GM06990 (cell line): ENCODE results near the gene WAC.

Source experiments
- DNase-seq: peaks from one replicate; pipeline ENCODE4 v3.0.0-alpha.2; 2011; ENCODE audit not compliant: insufficient read length; ENCODE audit errors: extremely low read depth
- H3K27me3 ChIP-seq: replicated peaks from 2 replicates; pipeline ENCODE4 v1.6.0; 2011; ENCODE audit warnings: low read length; ENCODE audit not compliant: control insufficient read depth, insufficient read depth
- H3K36me3 ChIP-seq: 2 replicates; pipeline ENCODE4 v1.5.1; 2011; ENCODE audit warnings: low read length; ENCODE audit not compliant: control insufficient read depth, insufficient read depth
- H3K4me3 ChIP-seq: replicated peaks from 2 replicates; pipeline ENCODE4 v1.5.1; 2011; ENCODE audit warnings: low read depth, mild to moderate bottlenecking, control low read depth, low read length
- TF ChIP-seq, protein P1 (sequence below): IDR thresholded peaks from 2 replicates; pipeline ENCODE4 v1.5.1; 2011; ENCODE audit warnings: low read length, control low read depth, mild to moderate bottlenecking, inconsistent platforms; ENCODE audit not compliant: insufficient read depth, poor library complexity, severe bottlenecking

The WAC gene

DNA sequence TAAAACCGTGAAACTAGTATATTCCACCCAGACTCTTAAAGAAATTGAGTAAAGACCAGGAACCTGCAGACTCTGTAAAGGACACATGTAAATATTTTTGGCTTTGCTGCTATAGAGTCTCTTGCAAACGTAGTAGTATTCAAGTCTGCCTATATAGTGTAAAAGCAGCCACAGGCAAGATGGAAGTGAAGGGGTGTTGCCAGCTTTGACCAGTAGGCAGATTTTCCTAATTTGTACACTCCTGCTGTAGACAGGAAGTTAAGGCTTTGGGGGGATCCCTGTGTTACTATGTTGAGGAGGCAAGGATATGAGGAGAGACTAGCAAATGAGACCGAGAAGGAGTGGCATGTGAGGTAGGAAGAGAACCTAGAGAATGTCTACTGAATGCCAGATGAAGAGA is 27.7 kb downstream of the WAC start:
- TF ChIP-seq, protein P1, sequence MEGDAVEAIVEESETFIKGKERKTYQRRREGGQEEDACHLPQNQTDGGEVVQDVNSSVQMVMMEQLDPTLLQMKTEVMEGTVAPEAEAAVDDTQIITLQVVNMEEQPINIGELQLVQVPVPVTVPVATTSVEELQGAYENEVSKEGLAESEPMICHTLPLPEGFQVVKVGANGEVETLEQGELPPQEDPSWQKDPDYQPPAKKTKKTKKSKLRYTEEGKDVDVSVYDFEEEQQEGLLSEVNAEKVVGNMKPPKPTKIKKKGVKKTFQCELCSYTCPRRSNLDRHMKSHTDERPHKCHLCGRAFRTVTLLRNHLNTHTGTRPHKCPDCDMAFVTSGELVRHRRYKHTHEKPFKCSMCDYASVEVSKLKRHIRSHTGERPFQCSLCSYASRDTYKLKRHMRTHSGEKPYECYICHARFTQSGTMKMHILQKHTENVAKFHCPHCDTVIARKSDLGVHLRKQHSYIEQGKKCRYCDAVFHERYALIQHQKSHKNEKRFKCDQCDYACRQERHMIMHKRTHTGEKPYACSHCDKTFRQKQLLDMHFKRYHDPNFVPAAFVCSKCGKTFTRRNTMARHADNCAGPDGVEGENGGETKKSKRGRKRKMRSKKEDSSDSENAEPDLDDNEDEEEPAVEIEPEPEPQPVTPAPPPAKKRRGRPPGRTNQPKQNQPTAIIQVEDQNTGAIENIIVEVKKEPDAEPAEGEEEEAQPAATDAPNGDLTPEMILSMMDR: no peak
- DNase-seq: no peak
- H3K36me3 ChIP-seq: peaks cover 8% of the 10 kb centered on the region
- H3K4me3 ChIP-seq: no peak overlapping the region
- H3K27me3 ChIP-seq: no peaks in the 10 kb centered on the region

- no peak for DNase-seq
- H3K36me3 ChIP-seq: peaks cover 8% of the 10 kb centered on the region
- H3K27me3 ChIP-seq: no peaks in the 10 kb centered on the region
- no peak overlapping the region for H3K4me3 ChIP-seq
- TF ChIP-seq, protein P1: no peak
These were observed 28.6 kb downstream of the WAC start for GRCh38 chr10:28561531-28561930.

DNA sequence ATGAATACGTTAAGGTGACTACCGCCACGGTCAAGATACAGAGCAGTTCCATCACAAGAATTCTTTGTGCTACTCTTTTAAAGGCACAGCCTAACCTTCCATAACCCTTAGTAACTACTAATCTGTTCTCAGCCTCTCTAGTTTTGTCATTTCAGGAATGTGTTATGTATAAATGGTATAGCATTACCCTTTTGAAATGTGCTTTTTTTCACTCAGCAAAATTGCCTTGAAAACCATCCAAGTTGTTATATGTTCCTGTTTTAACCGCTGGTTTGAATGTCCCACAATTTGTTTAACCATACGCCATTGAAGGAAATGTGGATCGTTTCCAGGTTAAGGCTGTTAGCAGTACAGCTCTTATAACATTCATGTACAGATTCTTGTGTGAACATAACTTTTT is 32.0 kb downstream of the WAC start:
- TF ChIP-seq, protein P1: no peak
- H3K27me3 ChIP-seq: no peaks in the 10 kb centered on the region
- H3K4me3 ChIP-seq: no peak overlapping the region
- peaks cover 10% of the 10 kb centered on the region for H3K36me3 ChIP-seq
- DNase-seq: no peak

- H3K4me3 ChIP-seq: no peak overlapping the region
- peaks cover 5% of the 10 kb centered on the region for H3K36me3 ChIP-seq
- no peaks in the 10 kb centered on the region for H3K27me3 ChIP-seq
- no peak for DNase-seq
- TF ChIP-seq, protein P1: no peak
These were observed 33.6 kb downstream of the WAC start for GRCh38 chr10:28566458-28567015.

DNA sequence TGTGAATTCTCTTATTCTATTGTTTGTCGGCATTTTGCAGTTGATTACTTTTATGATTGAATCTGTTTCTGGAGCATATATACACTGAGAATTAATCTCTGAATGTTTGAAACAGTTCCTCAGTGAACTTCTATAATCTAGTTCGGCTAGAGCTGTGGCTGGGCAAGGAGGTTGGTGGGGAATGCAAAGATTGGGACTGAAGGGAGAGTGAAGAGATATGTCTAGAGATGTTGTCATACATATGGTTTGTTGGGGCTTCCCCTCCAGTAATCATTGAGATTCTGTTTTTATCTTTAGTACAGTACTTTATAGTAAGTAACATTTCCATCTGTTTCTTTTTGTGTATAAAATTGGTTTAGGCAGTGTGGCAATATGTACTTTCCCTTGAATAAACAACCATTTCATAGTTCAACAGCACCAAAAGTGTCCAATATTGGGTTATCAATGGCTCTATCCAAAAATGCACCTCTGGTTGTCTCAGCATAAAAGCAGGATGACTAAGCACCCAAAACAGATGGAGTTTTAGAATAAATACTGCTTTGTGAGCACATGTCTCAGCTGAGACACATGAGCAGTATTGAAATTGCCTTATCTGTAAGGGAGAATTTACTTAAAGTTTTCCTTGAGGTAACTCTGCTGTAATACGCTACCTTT is 36.7 kb downstream of the WAC start:
- TF ChIP-seq, protein P1: no peak
- no peak overlapping the region for H3K4me3 ChIP-seq
- no peak for DNase-seq
- H3K27me3 ChIP-seq: no peaks in the 10 kb centered on the region
- peaks cover 3% of the 10 kb centered on the region for H3K36me3 ChIP-seq
